ENCODE data around the gene SLC16A6. TPM values are rescaled to one million over a fixed set of nuclear protein-coding genes. Genes with fewer than 3 reads are reported as not detected.
"Not testable (repeated sequence)": the region's sequence is repeated elsewhere in the genome, so short reads cannot be mapped to it uniquely, and the experiment has no call there.

SLC16A6 gene
- total RNA-seq, 1 donor from 2014 or later = 2.1 TPM

- TF ChIP-seq CTCF (IDR thresholded peaks at IDR 0.05) = no peak
- no peak for DNase-seq (ENCODE audit: extremely low spot score, unreplicated experiment)
- Mint-ChIP-seq H3K36me3 (ENCODE audit: unreplicated experiment) (peaks cover 15% of the 10 kb centered on the region), H3K4me1 (ENCODE audit: unreplicated experiment) (peaks cover 21% of the 10 kb centered on the region), H3K4me3 (ENCODE audit: unreplicated experiment) (no peak overlapping the region), H3K27me3 (ENCODE audit: unreplicated experiment) (no peaks in the 10 kb centered on the region), H3K9me3 (ENCODE audit: unreplicated experiment) (no peaks in the 10 kb centered on the region), H3K27ac (ENCODE audit: unreplicated experiment) (no peak overlapping the region)
Observed at GRCh38 chr17:68260051-68260762, 30.7 kb downstream of the SLC16A6 start.

- H3K36me3 Mint-ChIP-seq (ENCODE audit: unreplicated experiment) = peaks cover 15% of the 10 kb centered on the region
Observed at GRCh38 chr17:68259648-68259951, 31.3 kb downstream of the SLC16A6 start.

GRCh38 chr17:68258890-68259647, 31.9 kb downstream of the SLC16A6 start:
- H3K27ac Mint-ChIP-seq (ENCODE audit: unreplicated experiment) = peak overlapping the region; percentile 81
- H3K27me3 Mint-ChIP-seq (ENCODE audit: unreplicated experiment); H3K9me3 Mint-ChIP-seq (ENCODE audit: unreplicated experiment); DNase-seq (ENCODE audit: extremely low spot score, unreplicated experiment): not testable (repeated sequence)
- H3K4me1 Mint-ChIP-seq (ENCODE audit: unreplicated experiment) = peaks cover 21% of the 10 kb centered on the region
- peak overlapping the region; percentile 53 for H3K4me3 Mint-ChIP-seq (ENCODE audit: unreplicated experiment)
- H3K36me3 Mint-ChIP-seq (ENCODE audit: unreplicated experiment) = peaks cover 18% of the 10 kb centered on the region

More at GRCh38 chr17:68259648-68259951, 31.3 kb downstream of the SLC16A6 start:
- H3K27me3 Mint-ChIP-seq (ENCODE audit: unreplicated experiment); DNase-seq (ENCODE audit: extremely low spot score, unreplicated experiment); H3K9me3 Mint-ChIP-seq (ENCODE audit: unreplicated experiment): not testable (repeated sequence)
- peak overlapping the region; percentile 53 for H3K4me3 Mint-ChIP-seq (ENCODE audit: unreplicated experiment)
- peak overlapping the region; percentile 81 for H3K27ac Mint-ChIP-seq (ENCODE audit: unreplicated experiment)
- peaks cover 21% of the 10 kb centered on the region for H3K4me1 Mint-ChIP-seq (ENCODE audit: unreplicated experiment)

GRCh38 chr17:68257934-68258333, 33.0 kb downstream of the SLC16A6 start:
- no peak overlapping the region for H3K27ac Mint-ChIP-seq (ENCODE audit: unreplicated experiment)
- peaks cover 18% of the 10 kb centered on the region for H3K4me1 Mint-ChIP-seq (ENCODE audit: unreplicated experiment)
- H3K27me3 Mint-ChIP-seq (ENCODE audit: unreplicated experiment) = no peaks in the 10 kb centered on the region
- no peak for TF ChIP-seq CTCF (IDR thresholded peaks at IDR 0.05)
- no peaks in the 10 kb centered on the region for H3K9me3 Mint-ChIP-seq (ENCODE audit: unreplicated experiment)
- H3K4me3 Mint-ChIP-seq (ENCODE audit: unreplicated experiment) = no peak overlapping the region
- no peak for DNase-seq (ENCODE audit: extremely low spot score, unreplicated experiment)
- H3K36me3 Mint-ChIP-seq (ENCODE audit: unreplicated experiment) = peaks cover 24% of the 10 kb centered on the region

- not testable (repeated sequence) for H3K9me3 Mint-ChIP-seq (ENCODE audit: unreplicated experiment); H3K27ac Mint-ChIP-seq (ENCODE audit: unreplicated experiment); DNase-seq (ENCODE audit: extremely low spot score, unreplicated experiment); H3K27me3 Mint-ChIP-seq (ENCODE audit: unreplicated experiment); H3K4me3 Mint-ChIP-seq (ENCODE audit: unreplicated experiment)
- Mint-ChIP-seq H3K36me3 (ENCODE audit: unreplicated experiment) (peaks cover 35% of the 10 kb centered on the region), H3K4me1 (ENCODE audit: unreplicated experiment) (peaks cover 15% of the 10 kb centered on the region)
Observed at GRCh38 chr17:68256701-68257100, 34.2 kb downstream of the SLC16A6 start.

- H3K27ac Mint-ChIP-seq (ENCODE audit: unreplicated experiment) = no peak overlapping the region
- DNase-seq (ENCODE audit: extremely low spot score, unreplicated experiment) = no peak
- no peak for TF ChIP-seq CTCF (IDR thresholded peaks at IDR 0.05)
- H3K4me1 Mint-ChIP-seq (ENCODE audit: unreplicated experiment) = peaks cover 15% of the 10 kb centered on the region
- no peaks in the 10 kb centered on the region for H3K27me3 Mint-ChIP-seq (ENCODE audit: unreplicated experiment)
- H3K4me3 Mint-ChIP-seq (ENCODE audit: unreplicated experiment) = no peak overlapping the region
- peaks cover 39% of the 10 kb centered on the region for H3K36me3 Mint-ChIP-seq (ENCODE audit: unreplicated experiment)
- no peaks in the 10 kb centered on the region for H3K9me3 Mint-ChIP-seq (ENCODE audit: unreplicated experiment)
Observed at GRCh38 chr17:68255731-68256538, 35.0 kb downstream of the SLC16A6 start.

Data from osteocyte (in vitro differentiated cells).